Astrocyte of the cerebellum (primary cell): ENCODE measurements around the gene TUBGCP3.

ENCODE experiments used
- DNase-seq: peaks from one replicate; pipeline ENCODE4 v3.0.0-alpha.2; 2011; ENCODE audit warnings: low read depth
- H3K4me3 ChIP-seq: 2 replicates; pipeline ENCODE4 v1.5.1; 2011; ENCODE audit warnings: mild to moderate bottlenecking, low read depth, low read length, moderate library complexity
- in situ Hi-C: cut with HindIII; loops from 2 replicates; pipeline ENCODE4 v1.10.0; 2017; ENCODE audit warnings: low sequenced_read_pairs
- TF ChIP-seq, protein P1 (sequence below): IDR thresholded peaks from 2 replicates; pipeline ENCODE4 v1.5.1; 2012; ENCODE audit warnings: low read length, low read depth, moderate library complexity, mild to moderate bottlenecking; ENCODE audit errors: missing control alignments

Gene TUBGCP3

DNA sequence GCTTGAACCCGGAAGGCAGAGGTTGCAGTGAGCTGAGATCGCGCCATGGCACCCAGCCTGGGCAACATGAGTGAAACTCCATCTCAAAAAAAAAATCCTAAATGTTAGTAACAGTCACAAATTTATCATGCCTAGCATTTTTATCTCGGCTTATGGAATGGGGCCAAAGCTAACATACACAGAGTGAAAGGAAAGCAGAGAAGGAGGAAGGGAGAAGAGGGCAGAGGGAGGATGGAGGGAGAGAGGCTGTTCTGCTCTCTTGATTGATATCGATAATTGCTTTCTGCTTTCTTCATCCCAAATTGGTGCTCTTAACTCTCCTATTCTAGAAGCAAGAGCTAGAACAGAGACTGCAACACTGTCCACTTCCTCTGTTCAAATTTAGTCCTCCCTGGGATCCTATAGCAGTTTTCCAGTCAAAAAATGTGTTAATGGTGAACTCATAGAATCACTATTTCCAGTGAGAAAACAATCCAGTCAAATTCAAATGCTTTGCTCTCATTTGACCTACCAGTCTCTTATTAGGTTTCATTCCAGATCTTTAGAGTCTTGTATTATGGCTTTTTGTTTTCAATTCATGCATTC is 15.8 kb upstream of the TUBGCP3 start:
- TF ChIP-seq, protein P1, sequence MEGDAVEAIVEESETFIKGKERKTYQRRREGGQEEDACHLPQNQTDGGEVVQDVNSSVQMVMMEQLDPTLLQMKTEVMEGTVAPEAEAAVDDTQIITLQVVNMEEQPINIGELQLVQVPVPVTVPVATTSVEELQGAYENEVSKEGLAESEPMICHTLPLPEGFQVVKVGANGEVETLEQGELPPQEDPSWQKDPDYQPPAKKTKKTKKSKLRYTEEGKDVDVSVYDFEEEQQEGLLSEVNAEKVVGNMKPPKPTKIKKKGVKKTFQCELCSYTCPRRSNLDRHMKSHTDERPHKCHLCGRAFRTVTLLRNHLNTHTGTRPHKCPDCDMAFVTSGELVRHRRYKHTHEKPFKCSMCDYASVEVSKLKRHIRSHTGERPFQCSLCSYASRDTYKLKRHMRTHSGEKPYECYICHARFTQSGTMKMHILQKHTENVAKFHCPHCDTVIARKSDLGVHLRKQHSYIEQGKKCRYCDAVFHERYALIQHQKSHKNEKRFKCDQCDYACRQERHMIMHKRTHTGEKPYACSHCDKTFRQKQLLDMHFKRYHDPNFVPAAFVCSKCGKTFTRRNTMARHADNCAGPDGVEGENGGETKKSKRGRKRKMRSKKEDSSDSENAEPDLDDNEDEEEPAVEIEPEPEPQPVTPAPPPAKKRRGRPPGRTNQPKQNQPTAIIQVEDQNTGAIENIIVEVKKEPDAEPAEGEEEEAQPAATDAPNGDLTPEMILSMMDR, result no peak
- no peak for DNase-seq
- in situ Hi-C loops, result no loop called here
- no peak overlapping the region for H3K4me3 ChIP-seq

DNA sequence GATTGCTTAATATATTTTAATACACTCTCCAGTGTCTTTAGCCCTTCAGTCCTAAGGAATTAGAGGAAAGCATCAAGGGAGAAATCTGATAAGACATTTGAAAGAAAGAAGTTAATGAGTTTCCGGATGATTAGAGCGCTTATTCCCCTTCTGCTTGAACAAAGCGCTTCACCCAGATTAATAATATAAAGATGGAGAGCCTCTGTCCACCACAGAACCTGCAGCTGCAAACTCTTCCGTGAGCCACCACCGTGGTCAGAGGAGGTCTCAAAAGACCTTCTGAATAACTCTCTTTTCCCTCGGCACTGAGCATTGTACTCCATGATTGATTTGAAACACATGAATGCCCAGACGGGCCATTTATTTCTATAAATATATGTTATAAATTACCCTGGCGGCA is 14.2 kb upstream of the TUBGCP3 start:
- TF ChIP-seq, protein P1, result no peak
- in situ Hi-C loops, result no loop called here
- H3K4me3 ChIP-seq, result no peak overlapping the region
- no peak for DNase-seq

DNA sequence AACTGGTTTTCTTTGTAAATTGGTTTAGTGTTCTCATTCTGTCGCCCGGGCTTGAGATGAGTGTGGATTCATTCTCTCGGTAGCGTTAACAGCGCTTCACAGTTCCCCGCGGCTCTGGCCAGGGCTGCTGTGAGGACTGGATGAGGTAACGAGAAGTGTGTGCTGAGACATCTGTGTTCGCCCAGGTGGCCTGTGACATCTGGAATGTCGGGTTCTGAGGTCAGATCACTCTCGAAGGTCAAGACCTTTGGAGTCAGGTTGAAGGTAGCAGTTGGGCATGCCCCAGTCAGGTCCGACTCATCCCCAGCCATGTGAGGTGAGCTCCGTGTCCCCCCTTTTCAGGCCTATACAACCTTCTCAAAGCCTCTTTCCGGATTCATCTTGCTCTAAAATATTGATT is 13.4 kb upstream of the TUBGCP3 start:
- TF ChIP-seq, protein P1, result no peak
- no peak for DNase-seq
- H3K4me3 ChIP-seq, result no peak overlapping the region
- in situ Hi-C loops, result no loop called here

DNA sequence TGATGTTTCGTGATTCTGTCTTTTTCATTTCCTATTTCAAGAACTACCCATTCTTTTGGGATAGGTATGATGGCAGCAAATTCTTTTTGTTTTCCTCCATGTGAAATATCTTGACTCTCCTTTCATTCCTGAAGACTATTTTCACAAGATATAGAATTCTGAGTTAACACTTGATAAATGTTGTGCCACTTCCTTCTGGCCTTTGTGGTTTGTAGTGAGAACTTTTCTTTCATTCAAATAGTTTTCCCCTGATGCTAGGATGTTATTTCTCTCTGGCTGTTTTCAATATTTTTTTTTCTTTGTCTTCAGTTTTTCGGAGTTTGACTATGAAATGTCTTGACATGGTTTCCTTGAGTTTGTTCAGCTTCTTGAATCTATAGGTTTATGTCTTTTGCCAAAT is 8.3 kb upstream of the TUBGCP3 start:
- in situ Hi-C loops, result no loop called here
- TF ChIP-seq, protein P1, result no peak
- no peak for DNase-seq
- no peak overlapping the region for H3K4me3 ChIP-seq

DNA sequence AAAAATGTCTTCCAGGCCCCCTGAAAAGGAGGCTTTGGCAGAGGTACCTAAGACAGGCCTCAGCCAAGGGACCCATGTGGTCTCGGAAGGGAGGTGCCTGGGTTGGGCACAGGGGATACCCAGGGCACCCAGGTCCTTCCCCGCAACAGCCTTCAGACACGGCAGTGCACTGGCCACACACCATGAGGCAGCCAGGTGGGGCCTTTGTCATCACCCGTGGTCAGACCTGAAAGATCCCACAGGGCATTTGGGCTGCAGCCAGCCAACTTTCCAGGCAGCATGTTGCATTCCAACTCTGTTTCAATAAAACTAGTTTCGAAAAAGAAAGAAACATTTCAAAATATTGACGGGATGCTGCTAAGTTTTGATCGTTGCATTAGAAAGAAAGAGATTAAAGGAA is 4.7 kb upstream of the TUBGCP3 start:
- in situ Hi-C loops, result no loop called here
- no peak for DNase-seq
- H3K4me3 ChIP-seq, result no peak overlapping the region
- TF ChIP-seq, protein P1, result no peak

DNA sequence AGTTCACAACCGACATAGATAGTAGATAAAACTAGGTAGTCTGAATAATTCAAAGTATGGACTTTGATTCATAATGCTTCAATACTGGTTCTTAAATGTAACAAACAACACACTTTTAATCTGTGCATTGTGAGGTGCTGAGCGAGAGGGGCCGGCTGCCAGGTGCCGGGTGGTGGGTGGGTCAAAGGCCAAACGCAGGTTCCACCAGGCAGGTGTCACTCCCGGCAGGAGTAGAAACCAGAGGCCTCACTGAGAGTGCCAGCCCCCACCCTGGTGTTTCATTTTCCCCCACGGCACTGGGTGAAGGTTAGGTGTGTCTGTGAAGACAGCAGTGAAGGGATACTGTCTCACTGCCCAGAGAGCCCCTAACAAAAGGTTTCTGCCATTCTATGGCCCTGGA is 4.2 kb upstream of the TUBGCP3 start:
- DNase-seq, result no peak
- TF ChIP-seq, protein P1, result no peak
- in situ Hi-C loops, result no loop called here
- H3K4me3 ChIP-seq, result no peak overlapping the region
